Activated T-helper 2 cell treated with anti-CD3 and anti-CD28 coated beads, Interferon-gamma antibody, Interleukin-2, Interleukin-4, amounts not matched to agents 10 μg/mL and 5 μg/mL and 100 μg/mL, durations not matched to agents 14 hours and 24 hours and 36 hours (primary cell): ENCODE measurements around the gene C15orf62. TPM values are rescaled to one million over a fixed set of nuclear protein-coding genes. Genes with fewer than 3 reads are reported as not detected.

Experiments
- DNase-seq: peaks from one replicate; pipeline ENCODE4 v3.0.0; 2021; ENCODE audit warnings: low spot score
- H3K27ac Mint-ChIP-seq: one replicate; pipeline ENCODE4 v1.8.0; 2021; ENCODE audit warnings: mixed read lengths
- H3K27me3 Mint-ChIP-seq: one replicate; pipeline ENCODE4 v1.8.0; 2021; ENCODE audit warnings: low read depth, mixed read lengths
- H3K36me3 Mint-ChIP-seq: one replicate; pipeline ENCODE4 v1.8.0; 2021; ENCODE audit warnings: low read depth, mixed read lengths
- H3K4me1 Mint-ChIP-seq: one replicate; pipeline ENCODE4 v1.8.0; 2021; ENCODE audit warnings: low read depth, mixed read lengths
- H3K4me3 Mint-ChIP-seq: one replicate; pipeline ENCODE4 v1.8.0; 2021; ENCODE audit warnings: low read depth, mild to moderate bottlenecking, moderate library complexity, mixed read lengths
- H3K9me3 Mint-ChIP-seq: one replicate; pipeline ENCODE4 v1.8.0; 2021; ENCODE audit warnings: mixed read lengths
- intact Hi-C: fragments of 100-400 bp; cut with micrococcal nuclease; formaldehyde crosslinking; loops from one replicate; pipeline ENCODE4 v1.15.1; 2023
- total RNA-seq: library from RNA; stranded (reverse); gene quantifications from 2 replicates; pipeline ENCODE4 v1.2.3, GENCODE V29; 2022

The C15orf62 gene
- total RNA-seq, 1 donor from 2014 or later, result 0.48 TPM

GRCh38 chr15:40792394-40792793 lies 22.6 kb downstream of the C15orf62 start:
- Mint-ChIP-seq H3K27me3 (no peaks in the 10 kb centered on the region), H3K4me3 (no peak overlapping the region), H3K27ac (no peak overlapping the region), H3K4me1 (peaks cover 18% of the 10 kb centered on the region), H3K9me3 (no peaks in the 10 kb centered on the region), H3K36me3 (peaks cover 10% of the 10 kb centered on the region)
- DNase-seq, result no peak
- intact Hi-C loops, result no loop called here

- H3K4me3 Mint-ChIP-seq, result no peak overlapping the region
Measured at GRCh38 chr15:40793216-40793989, 23.6 kb downstream of the C15orf62 start.

GRCh38 chr15:40796041-40796440 lies 26.3 kb downstream of the C15orf62 start:
- Mint-ChIP-seq H3K27ac (no peak overlapping the region), H3K27me3 (no peaks in the 10 kb centered on the region), H3K4me1 (peaks cover 16% of the 10 kb centered on the region), H3K36me3 (peaks cover 24% of the 10 kb centered on the region), H3K4me3 (no peak overlapping the region), H3K9me3 (no peaks in the 10 kb centered on the region)
- no peak for DNase-seq
- intact Hi-C loops, result no loop called here

More at GRCh38 chr15:40793216-40793989, 23.6 kb downstream of the C15orf62 start:
- Mint-ChIP-seq H3K4me1 (peaks cover 15% of the 10 kb centered on the region), H3K36me3 (peaks cover 17% of the 10 kb centered on the region), H3K9me3 (no peaks in the 10 kb centered on the region), H3K27ac (peak overlapping the region; percentile 42), H3K27me3 (no peaks in the 10 kb centered on the region)
- intact Hi-C loops, result no loop called here
- no peak for DNase-seq

- no peak overlapping the region for H3K27ac Mint-ChIP-seq
- DNase-seq, result no peak
- H3K4me3 Mint-ChIP-seq, result no peak overlapping the region
- H3K4me1 Mint-ChIP-seq, result peaks cover 16% of the 10 kb centered on the region
- no peaks in the 10 kb centered on the region for H3K27me3 Mint-ChIP-seq
- H3K9me3 Mint-ChIP-seq, result no peaks in the 10 kb centered on the region
- H3K36me3 Mint-ChIP-seq, result peaks cover 26% of the 10 kb centered on the region
- intact Hi-C loops, result no loop called here
Measured at GRCh38 chr15:40796512-40796911, 26.7 kb downstream of the C15orf62 start.

DNA sequence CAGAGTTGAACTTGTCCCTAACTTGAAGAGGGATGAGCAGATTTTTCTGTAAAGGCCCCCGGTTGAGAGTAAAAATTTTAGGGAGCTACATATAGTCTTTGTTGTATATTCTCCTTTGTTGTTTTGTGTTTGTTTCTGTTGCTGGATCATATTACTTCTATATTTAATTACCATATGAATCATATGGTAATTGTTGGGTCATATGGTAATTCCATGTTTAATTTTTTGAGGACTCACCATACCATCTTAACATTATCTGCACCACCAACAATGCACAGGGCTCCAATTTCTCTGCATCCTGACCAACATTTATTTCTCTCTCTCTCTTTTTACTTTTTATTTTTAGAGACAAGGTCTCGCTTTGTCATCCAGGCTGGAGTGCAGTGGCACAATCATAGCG lies 29.7 kb downstream of the C15orf62 start:
- Mint-ChIP-seq H3K27me3 (no peaks in the 10 kb centered on the region), H3K36me3 (peaks cover 20% of the 10 kb centered on the region), H3K27ac (peak overlapping the region; percentile 1), H3K9me3 (no peaks in the 10 kb centered on the region), H3K4me1 (peaks cover 14% of the 10 kb centered on the region), H3K4me3 (no peak overlapping the region)
- intact Hi-C loops, result no loop called here
- no peak for DNase-seq

GRCh38 chr15:40803076-40803475 lies 33.3 kb downstream of the C15orf62 start:
- Mint-ChIP-seq H3K4me1 (peaks cover 15% of the 10 kb centered on the region), H3K27ac (no peak overlapping the region), H3K4me3 (no peak overlapping the region), H3K36me3 (peaks cover 16% of the 10 kb centered on the region), H3K27me3 (no peaks in the 10 kb centered on the region), H3K9me3 (no peaks in the 10 kb centered on the region)
- intact Hi-C loops, result no loop called here
- no peak for DNase-seq

DNA sequence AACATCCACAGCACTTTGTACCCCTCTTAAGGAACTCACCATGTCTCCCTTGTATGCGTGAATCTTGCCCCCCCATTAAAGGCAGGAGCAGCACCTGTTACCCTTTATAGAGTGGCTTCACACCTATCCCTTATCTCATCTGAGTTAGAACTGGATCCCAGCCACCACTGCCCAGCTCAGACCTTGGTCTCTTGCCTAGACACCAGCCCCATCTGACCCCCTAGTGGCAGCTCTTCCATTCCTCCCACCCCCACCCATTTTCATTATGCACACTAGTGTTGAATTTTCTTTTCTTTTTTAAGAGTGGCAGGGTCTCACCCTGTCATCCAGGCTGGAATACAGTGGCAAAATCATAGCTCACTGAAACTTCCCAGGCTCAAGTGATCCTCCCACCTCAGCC lies 33.9 kb downstream of the C15orf62 start:
- peaks cover 17% of the 10 kb centered on the region for H3K4me1 Mint-ChIP-seq
- DNase-seq, result no peak
- no peak overlapping the region for H3K4me3 Mint-ChIP-seq
- no peaks in the 10 kb centered on the region for H3K9me3 Mint-ChIP-seq
- intact Hi-C loops, result no loop called here
- H3K27ac Mint-ChIP-seq, result no peak overlapping the region
- no peaks in the 10 kb centered on the region for H3K27me3 Mint-ChIP-seq
- peaks cover 12% of the 10 kb centered on the region for H3K36me3 Mint-ChIP-seq

DNA sequence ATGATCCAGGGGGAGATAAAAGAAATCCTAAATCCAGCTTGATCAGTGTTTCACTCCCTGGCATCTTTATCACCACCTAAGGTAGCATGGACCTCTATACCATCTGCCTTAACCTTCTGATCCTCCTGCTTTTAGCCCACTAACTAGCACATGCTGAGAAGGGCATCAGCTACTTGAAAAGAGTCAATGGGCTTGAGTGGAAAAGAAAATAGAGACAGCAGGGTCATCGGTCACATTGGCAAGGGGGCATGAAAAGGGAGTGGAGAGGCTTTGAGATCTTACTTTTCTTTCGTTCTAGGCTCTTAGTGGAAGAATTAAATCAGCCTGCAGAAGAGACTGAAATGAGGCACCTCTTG lies 36.9 kb downstream of the C15orf62 start:
- no peak for DNase-seq
- Mint-ChIP-seq H3K27me3 (no peaks in the 10 kb centered on the region), H3K4me3 (peak overlapping the region; percentile 96), H3K27ac (peak overlapping the region; percentile 98), H3K4me1 (peaks cover 21% of the 10 kb centered on the region), H3K9me3 (no peaks in the 10 kb centered on the region), H3K36me3 (peaks cover 22% of the 10 kb centered on the region)
- intact Hi-C loops, result loop anchor here (1.0 kb wide), 5 partner anchors 38 to 425 kb away; partner anchors contain the start of genes CHP1, RMDN3, SPINT1 and VPS18

GRCh38 chr15:40807028-40807887 lies 37.5 kb downstream of the C15orf62 start, which contains the start of the genes DNAJC17 and ZFYVE19:
DNAJC17 (minus strand) TSS chr15:40807473; CDS start chr15:40807446, 27 bp downstream.
ZFYVE19 (plus strand) TSS chr15:40807089; CDS start chr15:40807590, 501 bp downstream.
- peak; percentile 93 for DNase-seq
- Mint-ChIP-seq H3K4me3 (peak within 1 kb of the TSS; percentile 96), H3K27ac (peak within 1 kb of the TSS; percentile 98), H3K9me3 (no peaks in the 10 kb centered on the region), H3K4me1 (peaks cover 18% of the 10 kb centered on the region), H3K36me3 (peaks cover 22% of the 10 kb centered on the region), H3K27me3 (no peaks in the 10 kb centered on the region)
- intact Hi-C loops, result loop anchor here (1.0 kb wide), 5 partner anchors 37 to 424 kb away; partner anchors contain the start of genes CHP1, RMDN3, SPINT1 and VPS18

DNA sequence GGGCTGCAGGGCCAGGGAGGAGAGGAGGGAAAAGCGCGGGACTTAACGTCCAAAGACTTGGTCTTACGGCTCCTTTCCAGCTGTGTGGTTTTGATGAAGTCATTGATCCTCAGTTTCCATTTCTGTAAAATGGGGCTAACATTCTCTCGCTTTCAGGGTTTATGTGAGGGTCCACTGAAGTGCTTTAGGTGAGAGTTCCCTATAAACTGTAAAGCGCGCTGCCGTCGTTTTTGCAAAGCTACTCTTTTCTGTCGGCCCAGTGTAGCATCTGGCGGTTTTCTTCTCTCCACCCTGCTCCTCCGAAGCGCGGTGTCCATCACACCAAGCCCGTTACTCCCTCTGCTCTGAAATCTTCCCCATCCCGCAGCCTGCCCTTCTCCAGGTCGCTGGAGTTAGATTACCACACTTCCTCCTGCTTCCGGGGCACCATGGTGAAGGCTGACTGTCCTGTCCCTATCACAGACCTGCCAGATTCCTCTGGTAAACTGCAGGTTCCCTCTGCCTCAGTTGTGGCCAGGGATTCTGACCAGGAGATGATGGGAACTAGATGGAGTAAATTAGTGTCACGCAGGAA lies 38.2 kb downstream of the C15orf62 start:
- no peaks in the 10 kb centered on the region for H3K27me3 Mint-ChIP-seq
- H3K9me3 Mint-ChIP-seq, result no peaks in the 10 kb centered on the region
- H3K4me3 Mint-ChIP-seq, result peak overlapping the region; percentile 96
- peaks cover 18% of the 10 kb centered on the region for H3K4me1 Mint-ChIP-seq
- DNase-seq, result no peak
- intact Hi-C loops, result loop anchor here (1.0 kb wide), 5 partner anchors 36 to 423 kb away; partner anchors contain the start of genes CHP1, RMDN3, SPINT1 and VPS18
- peaks cover 27% of the 10 kb centered on the region for H3K36me3 Mint-ChIP-seq
- peak overlapping the region; percentile 63 for H3K27ac Mint-ChIP-seq

- Mint-ChIP-seq H3K27ac (no peak overlapping the region), H3K27me3 (no peaks in the 10 kb centered on the region), H3K4me1 (peaks cover 18% of the 10 kb centered on the region), H3K4me3 (peak overlapping the region; percentile 96), H3K9me3 (no peaks in the 10 kb centered on the region), H3K36me3 (peaks cover 31% of the 10 kb centered on the region)
- no peak for DNase-seq
- intact Hi-C loops, result no loop called here
Measured at GRCh38 chr15:40808861-40809450, 39.2 kb downstream of the C15orf62 start.

DNA sequence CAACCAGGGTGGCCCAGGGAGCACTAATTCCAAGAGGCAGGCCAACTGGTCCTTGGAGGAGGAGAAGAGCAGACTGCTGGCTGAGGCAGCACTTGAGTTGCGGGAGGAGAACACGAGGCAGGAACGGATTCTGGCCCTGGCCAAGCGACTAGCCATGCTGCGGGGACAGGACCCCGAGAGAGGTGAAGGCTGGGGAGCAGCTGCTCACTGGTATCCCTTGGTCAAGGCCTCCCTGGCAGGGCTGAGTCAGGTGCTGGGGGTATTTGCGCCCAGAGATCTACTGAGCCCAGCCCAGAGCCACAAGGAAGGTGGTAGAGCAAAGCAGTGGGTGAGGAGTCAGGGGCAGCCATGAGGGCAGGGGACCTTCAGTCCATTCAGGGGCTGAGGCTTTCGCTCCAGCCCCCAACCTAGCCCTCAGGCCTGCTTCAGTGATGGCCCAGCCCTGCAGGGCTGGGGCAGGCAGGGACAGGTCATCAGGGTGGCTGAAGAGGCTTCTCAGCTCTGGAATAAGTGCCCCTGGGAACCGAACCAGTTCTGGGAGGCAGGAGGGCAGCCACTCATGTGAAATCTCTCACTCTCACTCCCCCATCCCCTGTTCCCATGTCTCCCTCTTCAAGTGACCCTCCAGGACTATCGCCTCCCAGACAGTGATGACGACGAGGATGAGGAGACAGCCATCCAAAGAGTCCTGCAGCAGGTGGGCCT lies 43.1 kb downstream of the C15orf62 start:
- intact Hi-C loops, result no loop called here
- Mint-ChIP-seq H3K36me3 (peaks cover 35% of the 10 kb centered on the region), H3K4me1 (peaks cover 13% of the 10 kb centered on the region), H3K27me3 (no peaks in the 10 kb centered on the region), H3K27ac (no peak overlapping the region), H3K4me3 (no peak overlapping the region), H3K9me3 (no peaks in the 10 kb centered on the region)
- DNase-seq, result no peak
